ENCODE data around the gene NOPCHAP1. TPM values are rescaled to one million over a fixed set of nuclear protein-coding genes. Genes with fewer than 3 reads are reported as not detected.

Gene NOPCHAP1
- total RNA-seq, 1 donor from 2014 or later = 9.9 TPM

GRCh38 chr12:104959335-104959841, 26.7 kb upstream of the NOPCHAP1 start:
- Mint-ChIP-seq H3K27ac (ENCODE audit: unreplicated experiment) (peak overlapping the region; percentile 91), H3K4me3 (ENCODE audit: unreplicated experiment) (peak overlapping the region; percentile 78), H3K9me3 (ENCODE audit: unreplicated experiment) (no peaks in the 10 kb centered on the region), H3K4me1 (ENCODE audit: unreplicated experiment) (peaks cover 28% of the 10 kb centered on the region), H3K27me3 (ENCODE audit: unreplicated experiment) (no peaks in the 10 kb centered on the region), H3K36me3 (ENCODE audit: unreplicated experiment) (no peaks in the 10 kb centered on the region)
- TF ChIP-seq CTCF (IDR thresholded peaks at IDR 0.05) = no peak
- DNase-seq (ENCODE audit: extremely low spot score, unreplicated experiment) = no peak

DNA sequence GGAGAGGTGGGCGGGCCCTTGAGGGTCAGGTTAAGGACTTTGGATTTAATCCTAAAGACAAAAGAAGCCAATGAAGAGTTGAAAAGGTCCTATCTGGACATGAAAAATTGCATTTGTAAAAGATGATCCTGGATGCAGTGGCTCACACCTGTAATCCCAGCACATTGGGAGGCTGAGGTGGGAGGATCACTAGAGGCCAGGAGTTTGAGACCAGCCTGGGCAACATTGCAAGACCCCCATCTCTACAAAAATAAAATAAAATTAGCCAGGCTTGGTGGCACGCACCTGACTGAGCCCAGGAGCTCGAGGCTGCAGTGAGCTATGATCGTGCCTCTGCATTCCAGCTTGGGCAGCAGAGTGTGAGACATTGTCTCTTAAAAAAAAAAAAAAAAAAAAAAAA, 25.7 kb upstream of the NOPCHAP1 start:
- H3K27me3 Mint-ChIP-seq (ENCODE audit: unreplicated experiment) = no peaks in the 10 kb centered on the region
- no peaks in the 10 kb centered on the region for H3K36me3 Mint-ChIP-seq (ENCODE audit: unreplicated experiment)

DNA sequence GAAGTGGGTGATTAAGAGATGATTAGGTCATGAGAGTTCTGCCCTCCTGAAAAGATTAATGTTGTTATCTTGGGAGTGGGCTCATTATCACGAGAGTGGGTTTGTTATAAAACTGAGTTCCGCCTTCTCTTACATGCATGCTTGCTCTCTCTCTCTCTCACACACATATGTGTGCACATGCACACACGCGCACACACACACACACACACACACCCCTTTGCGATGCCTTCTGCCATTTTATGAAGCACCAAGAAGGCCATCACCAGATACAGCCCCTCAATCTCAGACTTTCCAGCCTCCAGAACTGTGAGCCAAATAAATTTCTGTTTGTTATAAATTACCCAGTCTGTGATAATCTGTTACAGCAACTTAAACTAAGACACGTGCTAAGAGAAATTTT, 22.4 kb upstream of the NOPCHAP1 start:
- no peak overlapping the region for H3K27ac Mint-ChIP-seq (ENCODE audit: unreplicated experiment)

More for the DNA sequence above, 25.7 kb upstream of the NOPCHAP1 start:
- Mint-ChIP-seq H3K9me3 (ENCODE audit: unreplicated experiment) (no peaks in the 10 kb centered on the region), H3K4me3 (ENCODE audit: unreplicated experiment) (no peak overlapping the region), H3K4me1 (ENCODE audit: unreplicated experiment) (peaks cover 28% of the 10 kb centered on the region), H3K27ac (ENCODE audit: unreplicated experiment) (no peak overlapping the region)
- DNase-seq (ENCODE audit: extremely low spot score, unreplicated experiment) = no peak
- no peak for TF ChIP-seq CTCF (IDR thresholded peaks at IDR 0.05)

GRCh38 chr12:104964167-104964855, 21.8 kb upstream of the NOPCHAP1 start:
- no peak for TF ChIP-seq CTCF (IDR thresholded peaks at IDR 0.05)
- Mint-ChIP-seq H3K4me3 (ENCODE audit: unreplicated experiment) (no peak overlapping the region), H3K4me1 (ENCODE audit: unreplicated experiment) (peaks cover 10% of the 10 kb centered on the region), H3K27ac (ENCODE audit: unreplicated experiment) (no peak overlapping the region), H3K27me3 (ENCODE audit: unreplicated experiment) (no peaks in the 10 kb centered on the region), H3K36me3 (ENCODE audit: unreplicated experiment) (peaks cover 3% of the 10 kb centered on the region), H3K9me3 (ENCODE audit: unreplicated experiment) (no peaks in the 10 kb centered on the region)
- no peak for DNase-seq (ENCODE audit: extremely low spot score, unreplicated experiment)

More for the DNA sequence above, 22.4 kb upstream of the NOPCHAP1 start:
- TF ChIP-seq CTCF (IDR thresholded peaks at IDR 0.05) = no peak
- Mint-ChIP-seq H3K4me3 (ENCODE audit: unreplicated experiment) (no peak overlapping the region), H3K27me3 (ENCODE audit: unreplicated experiment) (no peaks in the 10 kb centered on the region), H3K4me1 (ENCODE audit: unreplicated experiment) (peaks cover 15% of the 10 kb centered on the region), H3K36me3 (ENCODE audit: unreplicated experiment) (peaks cover 3% of the 10 kb centered on the region), H3K9me3 (ENCODE audit: unreplicated experiment) (no peaks in the 10 kb centered on the region)
- no peak for DNase-seq (ENCODE audit: extremely low spot score, unreplicated experiment)

GRCh38 chr12:104964856-104965205, 21.3 kb upstream of the NOPCHAP1 start:
- no peak overlapping the region for H3K27ac Mint-ChIP-seq (ENCODE audit: unreplicated experiment)
- DNase-seq (ENCODE audit: extremely low spot score, unreplicated experiment) = no peak
- peaks cover 5% of the 10 kb centered on the region for H3K4me1 Mint-ChIP-seq (ENCODE audit: unreplicated experiment)

More at GRCh38 chr12:104964856-104965205, 21.3 kb upstream of the NOPCHAP1 start:
- H3K9me3 Mint-ChIP-seq (ENCODE audit: unreplicated experiment) = no peaks in the 10 kb centered on the region
- H3K4me3 Mint-ChIP-seq (ENCODE audit: unreplicated experiment) = no peak overlapping the region
- no peak for TF ChIP-seq CTCF (IDR thresholded peaks at IDR 0.05)
- no peaks in the 10 kb centered on the region for H3K27me3 Mint-ChIP-seq (ENCODE audit: unreplicated experiment)
- H3K36me3 Mint-ChIP-seq (ENCODE audit: unreplicated experiment) = peaks cover 3% of the 10 kb centered on the region

Measured in osteocyte (in vitro differentiated cells).